ENCODE results near the gene CBR3.

- TF ChIP-seq CTCF (IDR thresholded peaks at IDR 0.05) (no peak), SIN3A (IDR thresholded peaks at IDR 0.05; ENCODE audit: borderline replicate concordance, insufficient read depth, low read depth, low read length) (no peak), REST (IDR thresholded peaks at IDR 0.05; ENCODE audit: insufficient read depth in 1 of 2, low read depth in 2 of 2, low read length in 1 of 2) (no peak), TCF7L2 (IDR thresholded peaks at IDR 0.05; ENCODE audit: low read depth, low read length) (no peak), POLR2AphosphoS5 (IDR thresholded peaks at IDR 0.05; ENCODE audit: low read depth, low read length) (no peak)
Observed at GRCh38 chr21:36103434-36103833, 31.4 kb upstream of the CBR3 start.
